ENCODE measurements around the gene SMIM3. TPM values are rescaled to one million over a fixed set of nuclear protein-coding genes. Genes with fewer than 3 reads are reported as not detected.
"Not testable (repeated sequence)": the region's sequence is repeated elsewhere in the genome, so short reads cannot be mapped to it uniquely, and the experiment has no call there.

SMIM3 gene
- total and polyA plus RNA-seq, 2 donors (not counting 1 experiment from before 2014, with no cell fraction given) = 59.9 to 69.9 TPM

DNA sequence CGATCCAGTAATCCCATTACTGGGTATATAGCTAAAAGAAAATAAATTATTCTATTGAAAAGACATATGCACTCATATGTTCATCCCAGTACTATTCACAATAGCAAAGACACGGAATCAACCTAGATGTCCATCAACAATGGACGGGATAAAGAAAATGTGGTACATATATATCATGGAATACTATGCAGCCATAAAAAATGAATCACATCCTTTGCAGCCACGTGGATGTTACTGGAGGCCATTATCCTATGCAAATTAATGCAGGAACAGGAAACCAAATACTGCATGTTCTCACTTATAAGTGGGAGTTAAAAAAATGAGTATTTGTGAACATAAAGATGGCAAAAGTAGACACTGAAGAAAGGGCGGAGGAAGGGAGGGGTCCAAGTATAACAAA is 51.2 kb downstream of the SMIM3 start:
- Histone ChIP-seq H3K4me3 (replicated peaks in 1 of 4; ENCODE audit: control extremely low read depth in 1 of 4, insufficient read depth in 1 of 4, low read depth in 3 of 4, low read length in 4 of 4) (no peak overlapping the region), H4K20me1 (ENCODE audit: control insufficient read depth, extremely low read depth, insufficient read depth, low read length) (no peaks in the 10 kb centered on the region), H3K27me3 (ENCODE audit: control insufficient read depth, insufficient read depth, low read length) (no peaks in the 10 kb centered on the region), H3K27ac (ENCODE audit: insufficient read depth, low read length) (no peak overlapping the region), H3K4me2 (ENCODE audit: extremely low read depth, insufficient read depth, low read length) (no peak overlapping the region), H3K9ac (ENCODE audit: insufficient read depth, low read length) (no peak overlapping the region), H3K4me1 (ENCODE audit: control insufficient read depth, extremely low read depth, insufficient read depth, low read length) (no peaks in the 10 kb centered on the region), H2AFZ (ENCODE audit: low read length) (no peak overlapping the region), H3K36me3 (ENCODE audit: control insufficient read depth, insufficient read depth, low read length) (no peaks in the 10 kb centered on the region), H3K9me3 (ENCODE audit: control insufficient read depth, insufficient read depth, low read depth, low read length) (no peaks in the 10 kb centered on the region), H3K79me2 (ENCODE audit: control insufficient read depth, insufficient read depth, low read length) (no peaks in the 10 kb centered on the region)
- DNase-seq (ENCODE audit: low read depth in 2 of 2) = no peak
- TF ChIP-seq, protein P1, sequence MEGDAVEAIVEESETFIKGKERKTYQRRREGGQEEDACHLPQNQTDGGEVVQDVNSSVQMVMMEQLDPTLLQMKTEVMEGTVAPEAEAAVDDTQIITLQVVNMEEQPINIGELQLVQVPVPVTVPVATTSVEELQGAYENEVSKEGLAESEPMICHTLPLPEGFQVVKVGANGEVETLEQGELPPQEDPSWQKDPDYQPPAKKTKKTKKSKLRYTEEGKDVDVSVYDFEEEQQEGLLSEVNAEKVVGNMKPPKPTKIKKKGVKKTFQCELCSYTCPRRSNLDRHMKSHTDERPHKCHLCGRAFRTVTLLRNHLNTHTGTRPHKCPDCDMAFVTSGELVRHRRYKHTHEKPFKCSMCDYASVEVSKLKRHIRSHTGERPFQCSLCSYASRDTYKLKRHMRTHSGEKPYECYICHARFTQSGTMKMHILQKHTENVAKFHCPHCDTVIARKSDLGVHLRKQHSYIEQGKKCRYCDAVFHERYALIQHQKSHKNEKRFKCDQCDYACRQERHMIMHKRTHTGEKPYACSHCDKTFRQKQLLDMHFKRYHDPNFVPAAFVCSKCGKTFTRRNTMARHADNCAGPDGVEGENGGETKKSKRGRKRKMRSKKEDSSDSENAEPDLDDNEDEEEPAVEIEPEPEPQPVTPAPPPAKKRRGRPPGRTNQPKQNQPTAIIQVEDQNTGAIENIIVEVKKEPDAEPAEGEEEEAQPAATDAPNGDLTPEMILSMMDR (conservative IDR thresholded peaks at IDR 0.05 in 1 of 2, IDR thresholded peaks at IDR 0.05 in 1 of 2; ENCODE audit: low read depth in 1 of 2, low read length in 2 of 2) = no peak
- TF ChIP-seq EZH2 (IDR thresholded peaks at IDR 0.05; ENCODE audit: low read length, missing control alignments) = no peak

- H3K4me1 ChIP-seq (ENCODE audit: control insufficient read depth, extremely low read depth, insufficient read depth, low read length); H3K79me2 ChIP-seq (ENCODE audit: control insufficient read depth, insufficient read depth, low read length); H3K4me3 ChIP-seq (replicated peaks in 1 of 4; ENCODE audit: control extremely low read depth in 1 of 4, insufficient read depth in 1 of 4, low read depth in 3 of 4, low read length in 4 of 4); DNase-seq (ENCODE audit: low read depth in 2 of 2); H2AFZ ChIP-seq (ENCODE audit: low read length); H4K20me1 ChIP-seq (ENCODE audit: control insufficient read depth, extremely low read depth, insufficient read depth, low read length); H3K9ac ChIP-seq (ENCODE audit: insufficient read depth, low read length); H3K36me3 ChIP-seq (ENCODE audit: control insufficient read depth, insufficient read depth, low read length); H3K27me3 ChIP-seq (ENCODE audit: control insufficient read depth, insufficient read depth, low read length); H3K9me3 ChIP-seq (ENCODE audit: control insufficient read depth, insufficient read depth, low read depth, low read length); H3K4me2 ChIP-seq (ENCODE audit: extremely low read depth, insufficient read depth, low read length); H3K27ac ChIP-seq (ENCODE audit: insufficient read depth, low read length): not testable (repeated sequence)
These were observed 53.3 kb downstream of the SMIM3 start for GRCh38 chr5:150831821-150832220.

GRCh38 chr5:150836064-150836463 is 57.5 kb downstream of the SMIM3 start:
- TF ChIP-seq, protein P1 (conservative IDR thresholded peaks at IDR 0.05 in 1 of 2, IDR thresholded peaks at IDR 0.05 in 1 of 2; ENCODE audit: low read depth in 1 of 2, low read length in 2 of 2) = no peak
- no peak for TF ChIP-seq EZH2 (IDR thresholded peaks at IDR 0.05; ENCODE audit: low read length, missing control alignments)
- peaks cover 3% of the 10 kb centered on the region for H3K27me3 ChIP-seq (ENCODE audit: control insufficient read depth, insufficient read depth, low read length)
- H3K79me2 ChIP-seq (ENCODE audit: control insufficient read depth, insufficient read depth, low read length) = no peaks in the 10 kb centered on the region
- no peak overlapping the region for H3K27ac ChIP-seq (ENCODE audit: insufficient read depth, low read length)
- no peak overlapping the region for H3K4me2 ChIP-seq (ENCODE audit: extremely low read depth, insufficient read depth, low read length)
- H3K4me1 ChIP-seq (ENCODE audit: control insufficient read depth, extremely low read depth, insufficient read depth, low read length) = no peaks in the 10 kb centered on the region
- H3K36me3 ChIP-seq (ENCODE audit: control insufficient read depth, insufficient read depth, low read length) = no peaks in the 10 kb centered on the region
- H3K9me3 ChIP-seq (ENCODE audit: control insufficient read depth, insufficient read depth, low read depth, low read length) = no peaks in the 10 kb centered on the region
- no peak for DNase-seq (ENCODE audit: low read depth in 2 of 2)
- H2AFZ ChIP-seq (ENCODE audit: low read length) = no peak overlapping the region
- no peak overlapping the region for H3K4me3 ChIP-seq (replicated peaks in 1 of 4; ENCODE audit: control extremely low read depth in 1 of 4, insufficient read depth in 1 of 4, low read depth in 3 of 4, low read length in 4 of 4)
- no peak overlapping the region for H3K9ac ChIP-seq (ENCODE audit: insufficient read depth, low read length)
- no peaks in the 10 kb centered on the region for H4K20me1 ChIP-seq (ENCODE audit: control insufficient read depth, extremely low read depth, insufficient read depth, low read length)

Data from fibroblast of lung (primary cell).